HG02840 (cell line): Measurements from ENCODE around the gene STAT1.
"Not testable (repeated sequence)": the region's sequence is repeated elsewhere in the genome, so short reads cannot be mapped to it uniquely, and the experiment has no call there.

Experiments
- ATAC-seq: cut with Tn5 transposase; IDR thresholded peaks from one replicate; pipeline ENCODE4 v1.9.1; 2021; ENCODE audit warnings: mild to moderate bottlenecking, moderate library complexity, moderate number of reproducible peaks; ENCODE audit not compliant: unreplicated experiment, low FRiP score

Gene STAT1

DNA sequence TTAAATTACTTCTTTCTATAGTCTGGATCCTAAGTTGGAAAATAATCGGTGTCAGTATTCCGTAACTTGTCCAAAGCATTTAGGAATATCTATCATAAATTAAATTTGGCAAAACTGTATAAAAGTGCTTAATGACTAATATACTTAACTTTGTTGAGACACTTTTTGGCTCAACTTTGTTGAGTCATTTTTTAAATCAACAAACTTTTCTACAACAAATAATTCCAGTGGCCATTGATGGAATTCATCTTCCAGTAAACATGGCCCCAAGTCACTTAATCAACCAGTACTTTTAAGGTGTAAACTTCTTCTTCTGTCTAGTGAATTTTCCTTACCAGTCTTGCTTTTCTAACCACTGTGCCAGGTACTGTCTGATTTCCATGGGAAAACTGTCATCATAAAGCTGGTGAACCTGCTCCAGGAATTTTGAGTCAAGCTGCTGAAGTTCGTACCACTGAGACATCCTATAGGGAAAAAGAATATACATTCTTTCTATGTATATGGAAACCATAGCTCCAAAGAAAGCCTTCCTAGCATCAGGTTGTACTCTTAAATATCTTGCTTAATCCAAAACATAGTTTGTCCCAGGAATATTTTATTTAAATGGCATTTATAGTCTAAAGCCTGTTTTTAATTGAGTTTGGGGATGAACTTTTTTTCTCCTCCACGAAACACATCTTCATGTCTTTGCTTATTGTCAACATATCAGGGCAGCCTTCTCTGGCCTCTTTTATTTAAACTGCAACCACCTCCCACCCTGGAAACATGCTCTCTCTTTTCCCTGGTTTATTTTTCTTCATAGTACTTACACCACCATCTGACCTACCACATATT, 4.2 kb downstream of the STAT1 start:
- ATAC-seq: no peak

DNA sequence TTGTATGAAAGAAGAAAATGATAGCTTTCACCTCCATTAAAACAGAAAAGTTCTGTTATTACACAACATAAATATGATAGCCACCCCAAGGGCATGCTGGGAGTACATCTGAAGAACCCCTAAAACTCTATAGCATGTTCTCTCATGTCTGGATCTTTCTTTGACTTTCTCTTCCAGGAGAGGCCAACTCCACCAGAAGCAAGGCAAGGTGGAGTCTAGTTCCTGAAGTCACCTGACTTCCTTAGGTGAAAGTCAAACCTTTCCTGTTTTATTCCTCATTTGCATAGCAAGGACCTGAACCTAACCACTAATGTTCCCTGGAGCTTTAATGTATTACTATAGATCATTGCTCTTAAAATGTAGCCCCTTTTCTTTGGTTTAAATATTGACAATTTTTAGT, 5.7 kb downstream of the STAT1 start:
- ATAC-seq: no peak

DNA sequence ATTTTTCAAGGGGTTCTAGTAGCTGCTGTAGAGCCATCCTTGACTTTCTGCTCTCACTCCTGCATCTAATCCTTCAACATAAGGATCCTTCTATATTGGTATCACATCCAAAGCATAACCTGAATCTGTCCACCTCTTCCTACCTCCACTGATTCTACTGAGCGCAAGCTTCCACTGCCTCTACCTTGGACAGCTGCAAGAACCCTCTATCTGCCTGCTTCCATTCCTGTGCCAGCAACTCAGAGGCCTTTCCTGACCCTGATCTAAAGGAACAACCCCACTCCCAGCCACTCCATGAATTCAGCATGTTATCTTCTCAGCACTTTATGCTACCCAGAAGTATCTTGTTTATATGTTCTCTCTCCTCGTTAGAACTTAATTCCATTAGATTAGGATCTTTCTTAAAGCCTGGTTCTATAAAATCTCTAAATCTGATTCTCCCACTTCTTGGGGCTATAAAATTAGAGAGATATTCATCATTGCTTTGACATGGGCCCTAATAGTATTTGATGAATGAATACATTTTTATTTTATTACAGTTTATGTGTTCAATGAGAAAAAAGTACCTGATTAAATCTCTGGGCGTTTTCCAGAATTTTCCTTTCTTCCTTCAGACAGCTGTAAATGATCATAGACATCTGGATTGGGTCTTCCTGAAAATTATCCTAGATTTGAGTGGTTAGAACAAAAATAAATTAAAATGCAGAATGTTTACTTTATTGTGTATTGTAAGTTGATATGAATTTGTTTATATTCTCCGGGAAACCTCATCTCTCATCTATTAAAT, 6.8 kb downstream of the STAT1 start:
- ATAC-seq: no peak

DNA sequence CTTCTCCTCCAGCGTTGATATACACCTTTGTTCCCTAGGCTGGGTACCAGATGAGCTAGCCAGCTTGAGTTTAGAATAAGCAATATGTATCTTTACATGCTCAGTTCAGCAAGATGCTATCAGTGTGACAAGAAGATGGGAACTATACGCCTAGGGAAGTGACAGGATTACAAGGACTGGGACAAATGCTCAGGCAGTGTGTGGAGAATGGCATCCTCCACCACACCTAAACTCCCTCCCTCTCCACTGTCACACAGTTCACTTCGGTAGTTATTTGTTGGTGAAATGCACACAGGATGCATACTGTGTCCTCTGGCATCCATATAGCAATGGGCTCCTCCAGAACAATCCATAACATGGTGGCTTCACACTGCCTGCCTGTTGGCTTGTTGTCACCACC, 7.7 kb downstream of the STAT1 start:
- ATAC-seq: no peak

DNA sequence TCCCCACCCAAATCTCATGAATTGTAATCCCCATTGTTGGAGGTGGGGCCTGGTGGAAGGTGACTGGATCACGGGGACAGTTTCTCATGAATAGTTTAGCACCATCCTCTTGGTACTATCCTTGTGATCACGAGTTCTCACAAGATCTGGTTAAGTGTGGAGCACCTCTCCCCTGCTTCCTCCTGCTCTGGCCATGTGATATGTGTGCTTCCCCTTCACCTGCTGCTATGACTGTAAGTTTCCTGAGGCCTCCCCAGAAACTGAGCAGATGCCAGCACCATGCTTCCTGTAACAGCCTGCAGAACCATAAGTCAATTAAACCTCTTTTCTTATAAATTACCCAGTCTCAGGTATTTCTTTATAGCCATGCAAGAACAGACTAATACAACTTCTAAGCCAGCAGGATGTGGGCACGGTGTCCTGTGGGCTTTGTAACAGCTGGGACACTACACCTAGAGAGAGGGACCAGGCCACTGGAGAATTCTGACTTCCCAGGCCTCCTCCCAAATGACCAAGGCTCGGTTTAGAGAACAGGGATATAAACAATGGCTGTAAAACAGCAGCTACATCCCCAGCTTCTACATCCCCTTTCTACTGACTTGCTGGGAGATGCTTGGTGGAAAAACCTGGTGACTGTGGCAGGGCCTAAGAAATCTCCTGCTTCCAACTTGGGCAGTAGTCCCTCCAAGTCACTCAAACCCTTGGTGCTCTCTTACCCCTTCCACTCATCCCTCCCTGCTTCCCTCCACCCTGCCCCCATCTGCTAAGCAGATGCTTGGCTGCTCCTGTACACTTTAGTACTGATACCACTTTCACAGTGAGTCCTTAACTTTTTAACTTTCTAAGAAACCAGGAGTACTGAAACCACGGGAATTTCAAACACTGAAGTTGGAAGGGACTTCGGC, 10.3 kb downstream of the STAT1 start:
- no peak for ATAC-seq

DNA sequence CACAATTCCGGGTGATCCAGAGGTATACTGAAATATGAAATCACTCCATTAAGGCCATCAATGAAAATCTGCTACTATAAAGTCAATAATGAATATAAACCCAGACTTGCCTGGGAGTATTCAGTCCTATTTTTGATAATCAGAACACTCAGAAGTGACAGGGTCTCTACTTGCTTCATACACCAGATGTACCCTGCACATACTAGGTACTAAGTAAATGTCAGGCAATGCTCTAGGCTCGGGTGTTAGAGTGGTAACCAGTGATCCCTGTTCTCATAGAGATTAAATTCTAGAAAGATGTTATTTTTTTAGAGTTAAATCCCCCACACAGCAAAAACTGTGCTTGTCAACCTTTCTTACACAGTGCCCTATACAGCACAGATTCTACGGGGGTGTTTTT, 12.3 kb downstream of the STAT1 start:
- ATAC-seq: no peak

DNA sequence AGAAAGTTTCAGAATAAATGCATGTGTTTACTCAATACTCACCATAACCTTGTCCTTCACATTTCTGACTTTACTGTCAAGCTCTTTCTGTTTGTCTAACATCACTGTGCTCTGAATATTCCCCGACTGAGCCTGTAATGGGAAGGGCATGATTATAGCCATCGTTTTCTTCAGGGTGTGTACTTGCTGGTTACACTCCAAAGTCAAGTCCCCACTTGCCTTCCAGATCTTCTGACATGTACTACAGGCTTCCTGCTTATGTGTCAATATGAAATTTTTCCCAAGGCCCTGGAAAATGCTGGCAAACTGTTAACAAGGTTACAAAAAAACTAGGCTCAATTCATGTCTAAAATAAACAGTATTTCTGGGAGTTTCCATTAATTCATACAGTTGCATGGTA, 12.9 kb downstream of the STAT1 start:
- ATAC-seq: no peak

DNA sequence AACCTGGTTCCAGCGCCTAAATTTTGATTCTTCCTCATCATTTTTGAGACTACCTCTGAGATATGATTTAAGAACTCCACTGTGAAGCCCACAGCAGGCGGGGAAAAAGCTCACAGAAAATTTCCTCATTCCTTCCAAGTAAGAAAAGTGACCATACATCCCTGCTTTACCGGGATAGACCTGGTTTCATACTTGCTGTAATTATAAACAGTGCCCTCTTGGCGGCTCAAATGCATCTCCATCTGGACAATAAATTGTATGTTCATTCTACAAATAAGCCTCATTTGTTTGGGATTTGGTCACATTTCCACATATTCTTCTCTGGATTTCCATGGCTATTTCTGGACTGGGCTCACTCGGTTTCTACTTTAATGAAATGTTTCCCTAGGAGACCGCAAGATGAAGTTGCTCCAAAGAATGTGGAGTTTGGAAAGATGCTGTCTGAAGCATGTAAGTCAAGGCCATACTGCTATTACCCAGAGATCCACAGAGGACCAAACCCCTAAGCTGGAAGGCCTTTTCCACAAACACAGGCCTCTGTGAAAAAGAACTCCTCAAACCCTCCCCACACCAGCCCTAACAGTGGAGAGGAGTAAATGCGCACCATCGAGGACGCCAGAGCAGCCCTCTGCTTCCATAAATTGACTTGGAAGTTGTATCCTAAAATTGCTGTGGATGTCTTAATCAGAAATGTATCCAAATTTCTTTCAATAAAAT, 13.9 kb downstream of the STAT1 start:
- no peak for ATAC-seq

DNA sequence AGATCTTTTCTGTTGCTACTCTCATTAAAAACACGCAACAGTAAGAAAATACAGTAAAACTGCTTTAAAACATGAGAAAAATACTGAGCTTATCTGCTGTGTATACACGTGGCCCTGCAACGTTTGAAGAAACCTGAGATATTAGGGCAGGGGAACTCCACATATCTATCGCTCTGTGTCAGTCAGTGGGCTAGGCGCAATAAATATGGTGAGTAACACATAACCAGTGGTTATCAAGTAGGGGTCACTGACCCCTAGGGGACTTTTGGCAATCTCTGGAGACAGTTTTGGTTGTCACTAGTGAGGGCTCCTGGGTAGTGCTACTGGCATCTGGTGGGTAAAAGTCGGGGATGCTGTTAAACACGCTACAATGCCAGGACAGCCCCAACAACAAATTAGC, 14.9 kb downstream of the STAT1 start:
- no peak for ATAC-seq

DNA sequence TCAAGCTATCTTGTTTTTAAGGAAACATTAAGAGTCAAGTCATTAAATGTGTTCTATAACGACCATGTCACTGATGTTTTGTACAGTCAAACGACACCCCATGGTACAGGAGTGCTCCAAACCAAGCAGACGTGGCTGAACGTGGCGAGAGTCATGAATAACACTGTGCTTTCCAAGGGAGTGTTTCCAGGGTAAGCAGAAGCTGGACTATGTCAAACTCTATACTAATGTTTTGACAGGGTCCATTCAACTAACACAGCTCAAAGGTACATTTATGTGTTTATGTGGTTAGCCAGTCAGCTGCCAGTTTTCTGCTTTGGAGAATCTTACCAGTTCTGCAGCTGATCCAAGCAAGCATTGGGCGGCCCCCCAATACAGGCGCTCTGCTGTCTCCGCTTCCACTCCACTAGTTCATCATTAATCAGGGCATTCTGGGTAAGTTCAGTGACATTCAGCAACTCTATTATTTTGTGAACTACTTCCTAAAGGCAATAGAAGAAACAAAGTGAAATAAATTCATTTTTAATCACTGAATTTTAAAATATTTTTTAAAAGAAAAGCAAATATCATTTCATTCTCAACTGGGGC, 16.4 kb downstream of the STAT1 start:
- ATAC-seq: no peak

DNA sequence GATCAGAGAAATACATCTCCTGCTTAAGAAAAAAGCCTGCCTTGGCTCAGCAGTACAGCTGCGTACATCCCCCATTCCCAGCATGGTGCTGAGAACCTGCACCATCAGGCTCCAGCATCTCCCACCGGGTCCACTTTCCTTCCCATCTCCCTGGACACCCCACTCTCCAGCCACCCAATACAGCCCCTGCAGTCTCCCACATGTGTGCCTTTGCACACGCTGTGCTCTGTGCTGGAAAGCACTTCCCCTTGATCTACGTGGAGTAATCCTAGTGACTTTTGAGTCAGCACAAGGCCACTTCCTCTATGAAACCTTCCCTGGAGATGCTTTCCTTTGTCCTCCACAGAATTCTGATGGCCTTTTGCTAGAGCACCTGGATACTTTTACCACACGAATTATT, 17.0 kb downstream of the STAT1 start:
- no peak for ATAC-seq

DNA sequence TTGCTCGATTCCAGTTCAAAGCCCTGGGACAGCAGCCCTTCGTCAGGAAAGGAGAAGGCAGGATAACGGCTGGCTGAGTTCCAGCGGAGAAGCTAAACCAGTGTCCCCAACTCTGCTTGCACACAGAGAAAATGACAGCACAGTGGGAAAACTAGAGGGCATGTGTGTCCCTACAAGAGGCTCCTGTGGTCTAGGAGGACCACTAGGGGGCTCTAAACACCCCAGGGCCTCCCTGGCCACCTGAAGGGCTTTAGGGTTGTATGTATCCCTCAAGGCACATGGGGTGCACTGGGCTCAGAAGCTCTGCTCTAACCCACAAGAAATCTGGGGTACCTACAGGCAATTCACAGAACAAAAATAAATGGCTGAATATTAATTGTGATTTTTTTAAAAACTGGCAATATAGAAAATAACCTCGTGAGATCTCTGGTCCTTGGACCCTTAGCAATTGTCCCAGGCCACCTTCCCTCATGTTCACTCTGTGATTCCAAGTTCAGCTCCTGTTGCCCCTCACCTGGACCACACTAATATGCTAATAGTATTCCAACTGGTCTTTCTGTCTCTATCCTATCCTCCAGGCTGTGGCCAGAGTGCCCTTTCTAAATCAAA, 17.5 kb downstream of the STAT1 start:
- no peak for ATAC-seq

DNA sequence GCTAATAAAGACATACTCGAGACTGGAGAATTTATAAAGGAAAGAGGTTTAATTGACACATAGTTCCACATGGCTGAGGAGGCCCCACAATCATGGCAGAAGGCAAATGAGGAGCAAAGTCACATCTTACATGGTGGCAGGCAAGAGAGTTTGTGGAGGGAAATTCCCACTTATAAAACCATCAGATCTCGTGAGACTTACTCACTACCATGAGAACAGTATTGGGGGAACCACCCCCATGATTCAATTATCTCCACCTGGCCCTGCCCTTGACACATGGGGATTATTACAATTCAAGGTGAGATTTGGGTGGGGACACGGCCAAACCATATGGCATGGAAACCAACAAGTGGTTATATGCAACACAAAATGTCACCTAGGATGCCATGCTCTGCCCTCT, 18.7 kb downstream of the STAT1 start:
- not testable (repeated sequence) for ATAC-seq

DNA sequence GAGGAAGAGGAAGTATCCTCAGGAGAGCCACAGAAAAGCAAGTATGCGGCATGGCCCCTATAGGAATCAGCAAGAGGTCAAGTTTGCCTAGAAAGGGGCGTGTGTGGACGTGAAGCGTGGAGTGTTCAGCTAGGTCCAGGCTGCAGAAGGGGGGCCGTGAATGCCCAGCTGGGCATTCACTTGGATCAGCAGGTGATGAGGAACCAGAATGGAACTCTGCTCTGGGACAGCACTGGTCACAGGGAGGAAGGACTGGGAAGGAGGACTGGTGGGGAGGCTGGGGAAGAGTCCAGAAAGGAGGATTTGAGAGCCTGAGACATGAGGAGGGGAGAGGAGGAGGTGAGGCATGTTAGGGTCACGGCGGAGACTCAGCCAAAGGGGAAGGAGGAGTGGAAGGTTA, 19.8 kb downstream of the STAT1 start:
- no peak for ATAC-seq

DNA sequence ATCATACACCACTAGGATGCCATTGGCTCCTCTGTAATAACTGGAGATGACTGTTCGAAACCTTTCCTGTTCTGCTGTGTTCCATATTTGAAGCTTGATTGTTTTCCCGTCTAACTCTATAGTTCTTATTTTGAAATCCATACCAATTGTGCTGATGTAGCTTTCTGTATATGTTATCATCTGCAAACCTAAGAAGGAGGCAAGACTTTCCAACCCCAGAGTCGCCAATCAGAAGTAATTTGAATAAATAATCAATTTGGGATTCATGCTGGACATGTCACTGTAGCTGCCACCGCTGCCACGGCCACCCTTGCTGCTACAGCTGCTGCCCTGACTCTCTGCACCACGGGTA, 20.7 kb downstream of the STAT1 start:
- no peak for ATAC-seq

DNA sequence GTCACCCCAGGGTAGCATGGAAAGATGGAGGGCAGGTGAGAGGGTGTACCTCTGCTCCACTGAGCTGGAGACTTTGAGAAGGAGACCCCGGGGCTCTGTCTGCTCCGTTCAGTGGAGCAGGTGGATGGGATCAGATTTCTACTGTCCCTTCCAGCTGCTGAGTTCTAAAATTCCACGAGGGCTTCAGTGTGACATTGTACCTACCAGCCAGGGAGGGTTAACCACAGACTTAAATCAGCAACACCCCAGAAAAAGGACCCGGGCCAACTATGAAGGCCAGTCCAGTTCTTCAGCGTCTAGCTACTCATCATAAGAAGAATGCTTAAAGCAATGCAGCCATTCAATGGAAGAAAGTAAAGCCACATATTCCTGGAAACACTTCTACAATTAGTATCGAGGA, 23.8 kb downstream of the STAT1 start:
- no peak for ATAC-seq

DNA sequence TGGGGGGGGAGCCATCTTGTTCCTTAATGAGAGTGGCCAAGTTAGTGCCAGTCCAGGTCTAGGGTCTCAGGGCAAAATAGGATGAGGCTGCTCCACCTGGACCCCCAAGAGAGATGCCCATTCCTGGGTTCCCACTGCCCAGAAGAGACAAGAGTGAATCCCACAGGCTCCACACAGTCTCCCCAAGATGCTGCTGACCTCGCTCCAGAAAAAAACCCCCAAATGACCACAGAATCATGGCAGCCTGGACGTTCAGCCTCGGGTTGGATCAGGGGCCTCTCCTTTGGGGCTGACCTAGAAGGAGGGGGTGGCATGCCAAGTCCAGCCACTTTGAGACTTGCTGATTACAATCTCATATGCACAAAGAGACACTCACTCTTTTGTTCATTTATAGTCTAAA, 25.1 kb downstream of the STAT1 start:
- ATAC-seq: no peak

DNA sequence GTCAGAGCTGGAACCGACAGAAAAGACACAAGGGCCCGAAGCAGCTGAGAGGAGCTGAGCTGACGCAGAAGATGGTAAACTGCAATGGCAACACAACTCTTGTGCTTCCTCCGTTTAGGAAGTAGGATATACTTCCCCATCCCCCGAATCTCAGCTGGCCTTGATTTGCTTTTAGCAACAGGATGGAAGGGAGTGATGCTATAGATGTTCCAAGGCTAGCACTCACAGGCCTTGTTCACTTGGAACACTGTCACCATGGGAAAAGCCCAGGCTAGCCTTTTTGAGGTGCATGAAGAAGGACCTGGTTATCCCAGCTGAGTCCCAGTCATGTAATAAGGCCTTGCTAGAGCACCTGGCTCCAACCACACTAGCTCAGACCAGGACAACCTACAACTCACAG, 26.0 kb downstream of the STAT1 start:
- no peak for ATAC-seq

DNA sequence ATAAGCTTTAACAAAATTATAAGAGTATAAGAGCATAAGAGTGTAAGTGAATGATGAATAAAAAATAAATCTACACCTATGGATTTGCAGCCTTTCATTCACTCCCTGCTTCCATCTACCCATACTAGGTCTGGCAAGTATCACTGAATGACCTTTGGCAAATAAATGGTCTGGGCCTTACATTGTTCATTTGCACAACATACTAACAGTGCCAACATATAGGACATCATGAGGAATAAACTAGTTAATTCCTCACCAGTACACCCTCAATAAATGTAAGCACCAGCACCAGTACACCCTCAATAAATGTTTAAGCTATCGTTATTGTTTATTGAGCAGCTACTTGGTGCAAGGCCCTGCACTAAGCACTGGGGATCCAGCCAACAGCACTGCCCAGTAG, 26.9 kb downstream of the STAT1 start:
- no peak for ATAC-seq
